ENCODE measurements around the gene FOXE1.

GRCh38 chr9:97813072-97813471 lies 40.0 kb upstream of the FOXE1 start:
- TF ChIP-seq CTCF (IDR thresholded peaks at IDR 0.05) (no peak), POLR2A (IDR thresholded peaks at IDR 0.05) (no peak)
